H1 (cell line): ENCODE measurements around the gene DHRS4L2. TPM values are rescaled to one million over a fixed set of nuclear protein-coding genes. Genes with fewer than 3 reads are reported as not detected.

Source experiments
- JUN ChIP-seq: IDR thresholded peaks from 2 replicates; pipeline ENCODE4 v1.6.1; 2011; ENCODE audit warnings: low read depth, mild to moderate bottlenecking, improper control_type of control experiment, low read length
- KDM4A ChIP-seq: IDR thresholded peaks from one replicate; pipeline ENCODE4 v1.7.1; 2012; ENCODE audit warnings: low read depth, mild to moderate bottlenecking, moderate library complexity, low read length, inconsistent platforms; ENCODE audit not compliant: severe bottlenecking
- KDM5A ChIP-seq: fragments of 200-600 bp; IDR thresholded peaks from 2 replicates; pipeline ENCODE4 v1.7.1; 2012; ENCODE audit warnings: mild to moderate bottlenecking, low read length, inconsistent platforms, mixed read lengths
- SIN3A ChIP-seq, 2 experiments: IDR thresholded peaks in 1 of 2; conservative IDR thresholded peaks in 1 of 2; 2 replicates each; pipeline ENCODE4 v1.6.1; 2011 to 2012; ENCODE audit warnings: low read length in 2 of 2, improper control_type of control experiment in 1 of 2, low read depth in 1 of 2, mild to moderate bottlenecking in 1 of 2
- SRF ChIP-seq: IDR thresholded peaks from 2 replicates; pipeline ENCODE4 v1.6.1; 2011; ENCODE audit warnings: mild to moderate bottlenecking, low read depth, low read length, moderate library complexity
- polyA plus RNA-seq, 7 experiments: library from polyadenylated mRNA; depleted of rRNA in 3 of 7; stranded (reverse) in 5 of 7; unstranded in 2 of 7; fragments of >200 nt in 5 of 7; fragments of 200-250 nt in 2 of 7; gene quantifications; 1 replicate in 5 of 7; 2 replicates in 1 of 7; 4 replicates in 1 of 7; pipeline versions ENCODE4 v1.2.1 to v1.2.3, GENCODE V29; 2011 to 2013; ENCODE audit warnings: missing spikeins in 2 of 7, mixed read lengths in 2 of 7
- total RNA-seq: library from RNA; stranded (reverse); fragmentation: NEBNext Ultra II Directional; extraction: Animal tissue kit (Norgen Biotek cat#: 25700); gene quantifications from 2 replicates; pipeline ENCODE4 v1.2.1, GENCODE V29; 2021
- TF ChIP-seq, protein P1 (sequence below): fragments of 300-600 bp; sonication (generic); IDR thresholded peaks from 2 replicates; pipeline ENCODE4 v1.7.1; 2012; ENCODE audit warnings: low read length, moderate library complexity, mild to moderate bottlenecking, inconsistent platforms; ENCODE audit not compliant: insufficient replicate concordance
- TF ChIP-seq, protein P2 (sequence below): IDR thresholded peaks from 2 replicates; pipeline ENCODE4 v1.6.1; 2012; ENCODE audit warnings: inconsistent platforms
- TF ChIP-seq, protein P3 (sequence below): IDR thresholded peaks from 2 replicates; pipeline ENCODE4 v1.6.1; 2012; ENCODE audit warnings: inconsistent platforms

DHRS4L2 gene
- total and polyA plus RNA-seq, 2 of the 8 experiments (the other 6 are each of a cell fraction or from before 2014, with no cell fraction given): 12.3 to 15.4 TPM

DNA sequence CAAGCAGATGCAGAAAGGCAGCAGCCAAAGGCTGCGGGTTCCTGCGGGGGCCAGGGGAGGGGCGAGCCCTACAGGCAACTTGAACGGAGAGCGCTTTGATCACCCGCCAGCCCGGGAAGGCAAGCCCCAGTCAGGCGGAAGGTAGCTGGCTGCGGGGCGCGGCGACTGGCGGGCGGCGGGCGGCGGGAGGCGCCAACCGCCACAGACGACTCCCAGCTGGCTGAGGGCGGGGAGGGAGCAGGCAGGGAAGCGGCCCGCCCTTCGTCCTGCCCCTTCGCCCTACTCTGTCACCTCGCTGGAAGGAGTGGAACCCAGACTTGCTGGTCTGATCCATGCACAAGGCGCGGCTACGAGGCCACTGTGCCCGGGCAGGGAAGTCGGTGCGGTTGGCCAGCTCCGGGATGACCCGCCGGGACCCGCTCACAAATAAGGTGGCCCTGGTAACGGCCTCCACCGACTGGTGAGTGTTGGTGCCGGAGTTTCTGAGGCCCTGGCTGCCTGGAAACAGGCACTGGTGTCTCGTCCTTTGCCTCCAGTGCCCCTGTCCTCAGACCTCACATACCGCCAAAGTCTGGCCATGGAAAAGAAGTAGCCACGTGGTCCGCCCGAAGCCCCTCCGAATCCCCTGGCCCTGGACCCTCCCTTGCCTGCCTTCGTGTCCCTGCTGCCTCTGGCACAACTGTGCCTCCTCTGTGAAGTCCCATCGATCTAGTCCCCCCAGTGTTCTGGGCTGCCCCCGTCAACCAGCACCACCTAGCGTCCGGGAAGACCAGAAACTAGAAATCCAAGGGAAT is 47.6 kb downstream of the DHRS4L2 start (continued):
- TF ChIP-seq, protein P1, sequence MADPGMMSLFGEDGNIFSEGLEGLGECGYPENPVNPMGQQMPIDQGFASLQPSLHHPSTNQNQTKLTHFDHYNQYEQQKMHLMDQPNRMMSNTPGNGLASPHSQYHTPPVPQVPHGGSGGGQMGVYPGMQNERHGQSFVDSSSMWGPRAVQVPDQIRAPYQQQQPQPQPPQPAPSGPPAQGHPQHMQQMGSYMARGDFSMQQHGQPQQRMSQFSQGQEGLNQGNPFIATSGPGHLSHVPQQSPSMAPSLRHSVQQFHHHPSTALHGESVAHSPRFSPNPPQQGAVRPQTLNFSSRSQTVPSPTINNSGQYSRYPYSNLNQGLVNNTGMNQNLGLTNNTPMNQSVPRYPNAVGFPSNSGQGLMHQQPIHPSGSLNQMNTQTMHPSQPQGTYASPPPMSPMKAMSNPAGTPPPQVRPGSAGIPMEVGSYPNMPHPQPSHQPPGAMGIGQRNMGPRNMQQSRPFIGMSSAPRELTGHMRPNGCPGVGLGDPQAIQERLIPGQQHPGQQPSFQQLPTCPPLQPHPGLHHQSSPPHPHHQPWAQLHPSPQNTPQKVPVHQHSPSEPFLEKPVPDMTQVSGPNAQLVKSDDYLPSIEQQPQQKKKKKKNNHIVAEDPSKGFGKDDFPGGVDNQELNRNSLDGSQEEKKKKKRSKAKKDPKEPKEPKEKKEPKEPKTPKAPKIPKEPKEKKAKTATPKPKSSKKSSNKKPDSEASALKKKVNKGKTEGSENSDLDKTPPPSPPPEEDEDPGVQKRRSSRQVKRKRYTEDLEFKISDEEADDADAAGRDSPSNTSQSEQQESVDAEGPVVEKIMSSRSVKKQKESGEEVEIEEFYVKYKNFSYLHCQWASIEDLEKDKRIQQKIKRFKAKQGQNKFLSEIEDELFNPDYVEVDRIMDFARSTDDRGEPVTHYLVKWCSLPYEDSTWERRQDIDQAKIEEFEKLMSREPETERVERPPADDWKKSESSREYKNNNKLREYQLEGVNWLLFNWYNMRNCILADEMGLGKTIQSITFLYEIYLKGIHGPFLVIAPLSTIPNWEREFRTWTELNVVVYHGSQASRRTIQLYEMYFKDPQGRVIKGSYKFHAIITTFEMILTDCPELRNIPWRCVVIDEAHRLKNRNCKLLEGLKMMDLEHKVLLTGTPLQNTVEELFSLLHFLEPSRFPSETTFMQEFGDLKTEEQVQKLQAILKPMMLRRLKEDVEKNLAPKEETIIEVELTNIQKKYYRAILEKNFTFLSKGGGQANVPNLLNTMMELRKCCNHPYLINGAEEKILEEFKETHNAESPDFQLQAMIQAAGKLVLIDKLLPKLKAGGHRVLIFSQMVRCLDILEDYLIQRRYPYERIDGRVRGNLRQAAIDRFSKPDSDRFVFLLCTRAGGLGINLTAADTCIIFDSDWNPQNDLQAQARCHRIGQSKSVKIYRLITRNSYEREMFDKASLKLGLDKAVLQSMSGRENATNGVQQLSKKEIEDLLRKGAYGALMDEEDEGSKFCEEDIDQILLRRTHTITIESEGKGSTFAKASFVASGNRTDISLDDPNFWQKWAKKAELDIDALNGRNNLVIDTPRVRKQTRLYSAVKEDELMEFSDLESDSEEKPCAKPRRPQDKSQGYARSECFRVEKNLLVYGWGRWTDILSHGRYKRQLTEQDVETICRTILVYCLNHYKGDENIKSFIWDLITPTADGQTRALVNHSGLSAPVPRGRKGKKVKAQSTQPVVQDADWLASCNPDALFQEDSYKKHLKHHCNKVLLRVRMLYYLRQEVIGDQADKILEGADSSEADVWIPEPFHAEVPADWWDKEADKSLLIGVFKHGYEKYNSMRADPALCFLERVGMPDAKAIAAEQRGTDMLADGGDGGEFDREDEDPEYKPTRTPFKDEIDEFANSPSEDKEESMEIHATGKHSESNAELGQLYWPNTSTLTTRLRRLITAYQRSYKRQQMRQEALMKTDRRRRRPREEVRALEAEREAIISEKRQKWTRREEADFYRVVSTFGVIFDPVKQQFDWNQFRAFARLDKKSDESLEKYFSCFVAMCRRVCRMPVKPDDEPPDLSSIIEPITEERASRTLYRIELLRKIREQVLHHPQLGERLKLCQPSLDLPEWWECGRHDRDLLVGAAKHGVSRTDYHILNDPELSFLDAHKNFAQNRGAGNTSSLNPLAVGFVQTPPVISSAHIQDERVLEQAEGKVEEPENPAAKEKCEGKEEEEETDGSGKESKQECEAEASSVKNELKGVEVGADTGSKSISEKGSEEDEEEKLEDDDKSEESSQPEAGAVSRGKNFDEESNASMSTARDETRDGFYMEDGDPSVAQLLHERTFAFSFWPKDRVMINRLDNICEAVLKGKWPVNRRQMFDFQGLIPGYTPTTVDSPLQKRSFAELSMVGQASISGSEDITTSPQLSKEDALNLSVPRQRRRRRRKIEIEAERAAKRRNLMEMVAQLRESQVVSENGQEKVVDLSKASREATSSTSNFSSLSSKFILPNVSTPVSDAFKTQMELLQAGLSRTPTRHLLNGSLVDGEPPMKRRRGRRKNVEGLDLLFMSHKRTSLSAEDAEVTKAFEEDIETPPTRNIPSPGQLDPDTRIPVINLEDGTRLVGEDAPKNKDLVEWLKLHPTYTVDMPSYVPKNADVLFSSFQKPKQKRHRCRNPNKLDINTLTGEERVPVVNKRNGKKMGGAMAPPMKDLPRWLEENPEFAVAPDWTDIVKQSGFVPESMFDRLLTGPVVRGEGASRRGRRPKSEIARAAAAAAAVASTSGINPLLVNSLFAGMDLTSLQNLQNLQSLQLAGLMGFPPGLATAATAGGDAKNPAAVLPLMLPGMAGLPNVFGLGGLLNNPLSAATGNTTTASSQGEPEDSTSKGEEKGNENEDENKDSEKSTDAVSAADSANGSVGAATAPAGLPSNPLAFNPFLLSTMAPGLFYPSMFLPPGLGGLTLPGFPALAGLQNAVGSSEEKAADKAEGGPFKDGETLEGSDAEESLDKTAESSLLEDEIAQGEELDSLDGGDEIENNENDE: no peak
- TF ChIP-seq SIN3A (conservative IDR thresholded peaks at IDR 0.05 in 1 of 2, IDR thresholded peaks at IDR 0.05 in 1 of 2; ENCODE audit: low read depth in 1 of 2, low read length in 2 of 2) (peak; percentile 23 to 50; a peak in 1 of 4 replicates), KDM4A (peak; percentile 82), JUN (no peak), SRF (no peak), KDM5A (no peak)
- TF ChIP-seq, protein P2, sequence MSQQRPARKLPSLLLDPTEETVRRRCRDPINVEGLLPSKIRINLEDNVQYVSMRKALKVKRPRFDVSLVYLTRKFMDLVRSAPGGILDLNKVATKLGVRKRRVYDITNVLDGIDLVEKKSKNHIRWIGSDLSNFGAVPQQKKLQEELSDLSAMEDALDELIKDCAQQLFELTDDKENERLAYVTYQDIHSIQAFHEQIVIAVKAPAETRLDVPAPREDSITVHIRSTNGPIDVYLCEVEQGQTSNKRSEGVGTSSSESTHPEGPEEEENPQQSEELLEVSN: peak; percentile 42
- TF ChIP-seq, protein P3, sequence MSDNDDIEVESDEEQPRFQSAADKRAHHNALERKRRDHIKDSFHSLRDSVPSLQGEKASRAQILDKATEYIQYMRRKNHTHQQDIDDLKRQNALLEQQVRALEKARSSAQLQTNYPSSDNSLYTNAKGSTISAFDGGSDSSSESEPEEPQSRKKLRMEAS: peak; percentile 69
- TF ChIP-seq, all 59 proteins: peak for 14
